ENCODE measurements around the gene NDUFAF8. TPM values are rescaled to one million over a fixed set of nuclear protein-coding genes. Genes with fewer than 3 reads are reported as not detected.

Gene NDUFAF8
- total RNA-seq, 2 experiments from 2014 or later, result 75.7 to 77.0 TPM

- Mint-ChIP-seq H3K36me3 (ENCODE audit: low read depth) (peaks cover 14% of the 10 kb centered on the region), H3K9me3 (no peaks in the 10 kb centered on the region), H3K27ac (peak overlapping the region; percentile 96), H3K4me1 (ENCODE audit: low read depth) (peaks cover 39% of the 10 kb centered on the region), H3K27me3 (ENCODE audit: low read depth) (no peaks in the 10 kb centered on the region), H3K4me3 (peak overlapping the region; percentile 90)
- peak; percentile 64 for DNase-seq
- CTCF ChIA-PET, result interaction anchor here (0.7 to 1.3 kb wide), 4 partner anchors 52 to 650 kb away, joined by 3 to 6 read pairs (median 4); no protein-coding TSS in a partner anchor
- intact Hi-C loops (cut with micrococcal nuclease), result loop anchor here (1.0 to 5.0 kb wide), 6 partner anchors 17 to 1138 kb away; partner anchors contain the start of genes GAA and SLC38A10
Observed at GRCh38 chr17:81239714-81240555, 817 bp downstream of the NDUFAF8 start.

- intact Hi-C loops (cut with micrococcal nuclease), result loop anchor here (1.0 kb wide), 2 partner anchors 98 to 139 kb away; no protein-coding TSS in a partner anchor
- CTCF ChIA-PET, result interaction anchor here (0.7 to 1.3 kb wide), 3 partner anchors 51 to 649 kb away, joined by 3 to 6 read pairs (median 4); no protein-coding TSS in a partner anchor
- Mint-ChIP-seq H3K36me3 (ENCODE audit: low read depth) (peaks cover 14% of the 10 kb centered on the region), H3K4me3 (peak overlapping the region; percentile 90), H3K27ac (no peak overlapping the region), H3K9me3 (no peaks in the 10 kb centered on the region), H3K27me3 (ENCODE audit: low read depth) (no peaks in the 10 kb centered on the region), H3K4me1 (ENCODE audit: low read depth) (peaks cover 39% of the 10 kb centered on the region)
- DNase-seq, result no peak
Observed at GRCh38 chr17:81240761-81241160, 1.6 kb downstream of the NDUFAF8 start.

- Mint-ChIP-seq H3K4me1 (ENCODE audit: low read depth) (peaks cover 37% of the 10 kb centered on the region), H3K36me3 (ENCODE audit: low read depth) (peaks cover 14% of the 10 kb centered on the region), H3K27ac (no peak overlapping the region), H3K4me3 (peak overlapping the region; percentile 90), H3K9me3 (no peaks in the 10 kb centered on the region), H3K27me3 (ENCODE audit: low read depth) (no peaks in the 10 kb centered on the region)
- DNase-seq, result no peak
- intact Hi-C loops (cut with micrococcal nuclease), result loop anchor here (1.0 kb wide), 2 partner anchors 99 to 140 kb away; no protein-coding TSS in a partner anchor
- CTCF ChIA-PET, result interaction anchor here (1.3 kb wide), 1 partner anchor 51 kb away, joined by 4 read pairs; no protein-coding TSS in a partner anchor
Observed at GRCh38 chr17:81241203-81241602, 2.1 kb downstream of the NDUFAF8 start.

GRCh38 chr17:81241648-81242420 lies 2.7 kb downstream of the NDUFAF8 start:
- H3K27ac Mint-ChIP-seq, result no peak overlapping the region
- peaks cover 14% of the 10 kb centered on the region for H3K36me3 Mint-ChIP-seq (ENCODE audit: low read depth)
- peak; percentile 70 for DNase-seq
- intact Hi-C loops (cut with micrococcal nuclease), result loop anchor here (1.0 kb wide), 2 partner anchors 100 to 141 kb away; no protein-coding TSS in a partner anchor
- H3K4me3 Mint-ChIP-seq, result peak overlapping the region; percentile 32
- peaks cover 36% of the 10 kb centered on the region for H3K4me1 Mint-ChIP-seq (ENCODE audit: low read depth)
- CTCF ChIA-PET, result interaction anchor here (1.4 kb wide), 1 partner anchor 99 kb away, joined by 5 read pairs; no protein-coding TSS in a partner anchor
- H3K27me3 Mint-ChIP-seq (ENCODE audit: low read depth), result no peaks in the 10 kb centered on the region
- H3K9me3 Mint-ChIP-seq, result no peaks in the 10 kb centered on the region

- Mint-ChIP-seq H3K27ac (no peak overlapping the region), H3K36me3 (ENCODE audit: low read depth) (peaks cover 15% of the 10 kb centered on the region), H3K4me1 (ENCODE audit: low read depth) (peaks cover 27% of the 10 kb centered on the region), H3K27me3 (ENCODE audit: low read depth) (no peaks in the 10 kb centered on the region), H3K4me3 (peak overlapping the region; percentile 24), H3K9me3 (no peaks in the 10 kb centered on the region)
- CTCF ChIA-PET, result interaction anchor here (1.4 kb wide), 1 partner anchor 99 kb away, joined by 5 read pairs; no protein-coding TSS in a partner anchor
- intact Hi-C loops (cut with micrococcal nuclease), result no loop called here
- no peak for DNase-seq
Observed at GRCh38 chr17:81242421-81243332, 3.6 kb downstream of the NDUFAF8 start.

GRCh38 chr17:81243333-81243664 lies 4.2 kb downstream of the NDUFAF8 start:
- Mint-ChIP-seq H3K27ac (no peak overlapping the region), H3K9me3 (no peaks in the 10 kb centered on the region), H3K36me3 (ENCODE audit: low read depth) (peaks cover 15% of the 10 kb centered on the region), H3K27me3 (ENCODE audit: low read depth) (no peaks in the 10 kb centered on the region), H3K4me1 (ENCODE audit: low read depth) (peaks cover 23% of the 10 kb centered on the region), H3K4me3 (no peak overlapping the region)
- no peak for DNase-seq
- intact Hi-C loops (cut with micrococcal nuclease), result no loop called here
- CTCF ChIA-PET, result no interaction called here

GRCh38 chr17:81244358-81245023 lies 5.4 kb downstream of the NDUFAF8 start:
- H3K27ac Mint-ChIP-seq, result no peak overlapping the region
- CTCF ChIA-PET, result interaction anchor here (2.1 kb wide), 1 partner anchor 240 kb away, joined by 4 read pairs; no protein-coding TSS in a partner anchor
- DNase-seq, result no peak
- no peaks in the 10 kb centered on the region for H3K27me3 Mint-ChIP-seq (ENCODE audit: low read depth)
- H3K36me3 Mint-ChIP-seq (ENCODE audit: low read depth), result peaks cover 15% of the 10 kb centered on the region
- intact Hi-C loops (cut with micrococcal nuclease), result no loop called here
- no peaks in the 10 kb centered on the region for H3K9me3 Mint-ChIP-seq
- H3K4me3 Mint-ChIP-seq, result no peak overlapping the region
- H3K4me1 Mint-ChIP-seq (ENCODE audit: low read depth), result peaks cover 23% of the 10 kb centered on the region

- intact Hi-C loops (cut with micrococcal nuclease), result no loop called here
- H3K4me1 Mint-ChIP-seq (ENCODE audit: low read depth), result peaks cover 20% of the 10 kb centered on the region
- DNase-seq, result no peak
- no peaks in the 10 kb centered on the region for H3K27me3 Mint-ChIP-seq (ENCODE audit: low read depth)
- CTCF ChIA-PET, result interaction anchor here (0.6 to 2.1 kb wide), 2 partner anchors 103 to 240 kb away, joined by 4 to 5 read pairs; no protein-coding TSS in a partner anchor
- no peak overlapping the region for H3K27ac Mint-ChIP-seq
- H3K4me3 Mint-ChIP-seq, result no peak overlapping the region
- no peaks in the 10 kb centered on the region for H3K9me3 Mint-ChIP-seq
- H3K36me3 Mint-ChIP-seq (ENCODE audit: low read depth), result peaks cover 10% of the 10 kb centered on the region
Observed at GRCh38 chr17:81245024-81245664, 6.0 kb downstream of the NDUFAF8 start.

GRCh38 chr17:81245665-81246342 lies 6.7 kb downstream of the NDUFAF8 start:
- peaks cover 9% of the 10 kb centered on the region for H3K36me3 Mint-ChIP-seq (ENCODE audit: low read depth)
- CTCF ChIA-PET, result interaction anchor here (0.6 to 2.1 kb wide), 2 partner anchors 104 to 239 kb away, joined by 4 to 5 read pairs; no protein-coding TSS in a partner anchor
- H3K4me3 Mint-ChIP-seq, result no peak overlapping the region
- H3K27me3 Mint-ChIP-seq (ENCODE audit: low read depth), result no peaks in the 10 kb centered on the region
- intact Hi-C loops (cut with micrococcal nuclease), result no loop called here
- peaks cover 15% of the 10 kb centered on the region for H3K4me1 Mint-ChIP-seq (ENCODE audit: low read depth)
- H3K27ac Mint-ChIP-seq, result no peak overlapping the region
- H3K9me3 Mint-ChIP-seq, result no peaks in the 10 kb centered on the region
- no peak for DNase-seq

GRCh38 chr17:81246343-81246670 lies 7.2 kb downstream of the NDUFAF8 start:
- Mint-ChIP-seq H3K9me3 (no peaks in the 10 kb centered on the region), H3K27me3 (ENCODE audit: low read depth) (no peaks in the 10 kb centered on the region), H3K27ac (no peak overlapping the region), H3K4me1 (ENCODE audit: low read depth) (peaks cover 11% of the 10 kb centered on the region), H3K36me3 (ENCODE audit: low read depth) (peaks cover 7% of the 10 kb centered on the region), H3K4me3 (no peak overlapping the region)
- DNase-seq, result no peak
- CTCF ChIA-PET, result no interaction called here
- intact Hi-C loops (cut with micrococcal nuclease), result no loop called here
